Muscle of arm (tissue), 12 donors: ENCODE results near the gene PLEKHH1. TPM values are rescaled to one million over a fixed set of nuclear protein-coding genes. Genes with fewer than 3 reads are reported as not detected.

Experiments
- DNase-seq: peaks from one replicate; pipeline ENCODE4 v3.0.0-alpha.2; 2013
- polyA plus RNA-seq, 12 donors: library from polyadenylated mRNA; unstranded; fragments of 120-200 nt; gene quantifications; one replicate each; pipeline ENCODE4 v1.2.1, GENCODE V29; 2013; ENCODE audit not compliant: insufficient read length in 12 of 12

The PLEKHH1 gene
- polyA plus RNA-seq, 12 donors, result 1.00 to 13.1 (median 1.7) TPM; not detected in 1

GRCh38 chr14:67505254-67505653 lies 27.8 kb upstream of the PLEKHH1 start:
- no peak for DNase-seq

DNA sequence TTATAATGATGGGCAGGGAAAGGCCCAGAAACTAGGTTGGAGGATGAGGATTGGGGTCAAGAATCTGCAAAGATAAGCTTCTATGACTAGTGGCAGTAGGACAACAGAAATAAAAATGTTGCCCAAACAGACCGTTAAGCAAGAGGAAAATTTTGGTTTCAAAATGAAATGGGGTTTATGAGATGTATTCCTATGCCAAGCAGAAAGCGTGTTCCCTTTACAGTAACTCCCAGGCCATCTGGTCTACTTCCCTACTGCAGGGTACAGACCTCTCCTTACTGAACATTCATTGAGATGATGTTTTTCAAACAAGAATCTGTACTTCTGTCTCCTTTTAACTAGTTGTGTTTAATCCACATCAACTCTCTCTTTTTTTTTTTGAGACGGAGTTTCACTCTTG lies 24.1 kb upstream of the PLEKHH1 start:
- DNase-seq, result no peak

- no peak for DNase-seq
Observed at GRCh38 chr14:67510121-67510520, 23.0 kb upstream of the PLEKHH1 start.

DNA sequence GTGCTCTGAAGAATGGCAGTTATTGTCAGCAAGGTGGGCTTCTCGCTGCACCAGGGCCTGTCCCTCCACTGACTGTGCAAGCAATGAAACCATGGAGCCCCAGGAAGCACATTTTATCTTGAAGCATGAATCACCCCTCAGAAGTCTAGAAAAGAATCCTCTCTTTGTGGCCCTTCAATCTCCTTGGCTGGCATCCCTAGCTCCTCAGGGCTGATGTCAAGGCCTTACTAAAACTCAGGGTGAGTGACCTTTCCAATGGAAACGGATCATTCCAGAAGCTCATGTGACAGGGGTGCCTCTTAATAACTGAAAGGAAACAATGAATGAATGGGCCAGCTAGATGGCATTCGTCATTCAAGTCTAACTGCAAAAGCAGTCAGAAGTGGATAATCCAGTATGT lies 22.3 kb upstream of the PLEKHH1 start:
- DNase-seq, result no peak

DNA sequence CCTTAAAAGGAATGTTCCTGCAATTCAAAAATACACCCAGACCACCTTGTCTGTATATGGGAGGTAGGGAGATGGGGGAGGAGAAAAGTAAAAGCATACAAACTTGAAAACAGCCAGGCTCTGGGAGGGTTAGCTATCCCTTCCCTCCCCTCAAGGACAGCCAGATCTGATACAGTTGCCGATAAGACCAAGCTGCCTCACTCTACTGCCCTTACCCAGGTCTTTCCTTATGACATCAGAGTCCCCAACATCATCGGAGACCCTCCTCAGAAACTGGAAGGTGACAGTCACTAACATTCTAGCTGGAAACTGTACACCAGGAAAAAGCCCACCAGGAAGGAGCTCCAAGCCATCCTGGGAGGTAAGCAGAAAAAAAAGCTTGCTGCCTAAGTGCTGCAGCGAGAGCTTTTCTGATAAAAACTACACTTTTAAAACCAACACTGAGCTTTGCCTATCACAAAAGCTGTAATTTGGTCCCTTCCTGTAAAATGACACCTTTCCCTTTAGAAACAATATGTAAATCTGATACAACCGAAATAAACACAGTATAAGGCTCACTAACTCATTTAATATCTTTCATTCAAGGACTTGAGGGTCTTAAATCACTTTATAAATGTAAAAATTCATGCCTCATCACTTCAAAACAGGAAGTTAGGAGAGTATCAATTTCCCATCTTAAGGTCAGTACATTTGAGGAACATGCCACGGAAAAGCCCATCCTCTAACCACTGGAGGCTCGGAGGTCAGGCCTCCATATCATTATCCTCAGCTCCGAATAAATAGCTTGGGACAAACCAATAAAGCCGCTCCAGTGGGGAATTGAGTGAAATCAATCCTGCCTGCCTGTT lies 20.4 kb upstream of the PLEKHH1 start:
- DNase-seq, result no peak

- DNase-seq, result no peak
Observed at GRCh38 chr14:67513631-67514108, 19.4 kb upstream of the PLEKHH1 start.

DNA sequence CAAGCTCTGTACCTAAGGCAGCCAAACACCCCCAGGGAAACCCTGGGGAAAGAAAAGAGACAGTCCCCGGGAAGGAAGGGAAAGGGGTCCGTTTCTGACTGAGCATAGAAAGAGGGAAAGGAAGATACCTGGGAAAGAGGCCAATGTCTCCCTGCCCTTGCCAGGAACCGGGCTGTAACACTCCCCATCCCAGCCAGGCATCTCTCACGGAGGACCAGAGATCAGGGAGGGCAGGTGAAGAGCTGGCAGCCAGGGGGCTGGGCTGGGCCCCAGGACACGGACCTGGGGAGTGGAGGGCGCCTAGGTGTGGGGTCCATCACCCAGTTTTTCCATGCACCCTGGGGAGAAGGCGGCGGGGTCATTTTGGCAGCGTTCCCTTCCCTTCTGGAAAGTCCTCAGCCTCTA lies 18.9 kb upstream of the PLEKHH1 start:
- peak; percentile 66 for DNase-seq

DNA sequence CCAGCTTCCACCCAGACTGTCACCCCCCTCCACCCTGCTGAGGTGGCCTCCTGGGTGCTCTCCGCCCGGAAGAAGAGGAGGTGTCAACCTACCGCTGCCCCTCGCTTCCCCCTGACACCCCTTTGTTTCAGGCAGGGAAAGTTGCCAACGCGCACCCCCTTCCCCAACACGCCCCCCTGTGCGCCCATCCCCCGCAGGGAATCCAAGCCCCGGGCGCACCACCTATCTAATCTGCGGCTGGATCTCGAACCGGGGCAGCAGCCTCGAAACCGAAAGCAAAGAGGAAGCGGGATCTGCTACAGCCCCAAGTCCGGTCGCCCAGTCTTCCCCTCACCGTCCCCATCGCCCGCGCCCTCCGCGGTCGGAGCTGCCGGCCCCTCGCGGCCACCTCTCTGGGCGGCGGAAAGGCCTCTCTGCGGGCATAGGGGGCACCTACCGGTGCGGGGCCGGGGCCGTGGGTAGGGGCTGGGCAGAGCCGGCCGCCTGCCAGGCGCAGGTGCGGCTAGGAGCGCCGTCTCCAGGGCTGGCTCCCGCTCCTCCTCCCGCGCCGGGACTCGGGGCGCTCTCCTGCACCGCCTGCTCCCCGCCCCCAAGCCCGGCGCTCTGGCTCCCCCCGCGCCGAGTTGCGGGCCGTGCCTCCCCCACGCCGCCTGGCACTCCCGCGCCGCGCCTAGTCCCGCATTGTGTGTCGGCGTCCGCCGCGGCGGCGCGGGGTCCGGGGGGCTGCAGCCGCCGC lies 18.3 kb upstream of the PLEKHH1 start:
- DNase-seq, result peak; percentile 25

DNA sequence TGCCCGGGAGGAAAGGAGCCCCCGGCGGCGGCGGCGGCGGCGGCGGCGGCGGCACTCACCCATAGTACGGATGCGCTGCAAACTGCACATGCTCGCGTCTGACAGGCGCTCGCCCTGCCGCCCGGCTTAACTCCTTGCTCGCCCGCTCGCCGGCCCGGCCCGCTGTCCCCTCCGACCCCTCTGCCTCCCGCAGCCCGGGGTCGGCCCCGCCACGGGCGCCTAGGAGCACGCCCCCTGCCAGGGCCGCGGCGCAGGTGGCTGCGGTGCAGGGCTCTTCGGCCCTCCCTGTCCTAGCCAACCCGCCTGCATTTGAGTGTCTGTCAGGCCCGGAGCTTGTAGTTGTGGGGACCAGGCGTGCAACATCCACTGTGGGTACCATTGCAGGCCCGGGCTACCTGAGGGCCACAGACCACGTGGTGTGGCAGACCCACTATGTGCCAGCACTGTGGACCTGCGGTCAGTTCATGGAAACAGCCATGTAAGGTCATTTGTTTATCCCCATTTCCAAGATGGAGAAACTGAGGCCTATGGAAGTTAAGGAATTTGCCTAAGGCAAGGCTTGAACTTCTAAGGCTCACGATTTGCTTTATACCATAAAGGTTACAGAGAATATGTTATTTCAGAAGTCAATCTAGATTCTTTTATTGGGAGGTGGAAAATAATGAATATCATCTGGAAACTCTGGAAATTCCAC lies 17.6 kb upstream of the PLEKHH1 start:
- DNase-seq, result no peak

DNA sequence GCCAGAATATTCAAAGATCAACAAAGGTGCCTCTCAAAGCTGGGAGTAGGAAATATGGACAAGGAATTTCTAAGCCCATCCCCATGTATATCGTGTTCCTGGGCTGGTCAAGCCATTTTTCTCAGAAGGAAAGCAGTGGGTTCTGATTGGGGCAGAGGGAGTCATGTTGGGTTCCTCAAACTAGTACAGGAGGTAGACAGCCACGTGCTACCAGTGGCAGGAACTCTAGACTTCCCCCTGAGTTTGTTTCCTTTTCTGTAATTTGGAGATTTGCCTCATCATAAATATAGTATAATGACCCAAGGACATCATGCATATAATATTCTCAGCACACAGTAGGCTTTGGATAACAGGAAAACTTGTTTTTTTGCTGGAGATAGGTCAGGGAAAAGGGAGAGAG lies 16.4 kb upstream of the PLEKHH1 start:
- no peak for DNase-seq

GRCh38 chr14:67517083-67517482 lies 16.0 kb upstream of the PLEKHH1 start:
- no peak for DNase-seq

GRCh38 chr14:67519406-67519805 lies 13.7 kb upstream of the PLEKHH1 start:
- no peak for DNase-seq

- no peak for DNase-seq
Observed at GRCh38 chr14:67520482-67520881, 12.6 kb upstream of the PLEKHH1 start.

GRCh38 chr14:67522270-67522669 lies 10.8 kb upstream of the PLEKHH1 start:
- DNase-seq, result no peak

DNA sequence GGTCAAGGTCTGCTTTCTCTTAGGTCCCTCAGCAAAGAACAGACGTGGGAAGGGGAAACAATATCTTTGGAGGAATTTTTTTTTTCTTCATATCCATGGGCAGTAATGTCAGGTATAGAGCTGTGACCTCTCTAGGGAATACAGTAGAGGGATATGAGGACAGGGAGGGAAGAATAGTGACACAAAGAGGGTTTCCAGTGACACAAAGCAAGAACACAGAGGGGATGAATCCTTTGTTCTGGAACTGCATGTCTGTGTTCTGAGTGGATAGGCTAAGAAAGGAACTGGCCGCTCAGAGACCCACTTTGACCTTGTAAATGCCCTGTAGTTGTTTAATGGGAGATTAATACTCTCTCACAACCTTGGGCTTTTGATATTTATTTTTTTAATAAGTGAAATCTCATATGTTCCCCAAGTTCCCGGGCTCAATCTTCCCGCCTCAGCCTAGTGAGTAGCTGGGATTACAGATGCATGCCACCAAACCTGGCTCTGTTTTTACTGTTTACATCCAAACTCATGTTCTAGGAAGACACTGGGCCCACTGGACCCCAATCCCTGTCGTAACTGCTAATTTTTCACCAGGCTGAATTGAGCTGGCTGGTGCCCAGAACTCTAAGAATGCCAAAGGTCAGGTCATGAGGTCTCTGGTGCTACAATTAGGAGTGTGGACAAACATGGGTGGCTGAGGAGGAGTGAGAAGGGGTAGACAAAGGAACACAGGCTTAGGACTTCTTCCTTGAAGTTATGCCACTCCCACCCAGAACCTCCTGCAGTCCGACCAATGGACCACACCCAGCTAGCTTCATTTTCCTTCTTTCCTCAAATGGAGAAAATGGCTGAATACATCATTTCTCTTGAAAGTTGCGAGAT lies 9.1 kb upstream of the PLEKHH1 start:
- DNase-seq, result no peak

- DNase-seq, result no peak
Observed at GRCh38 chr14:67524634-67524963, 8.5 kb upstream of the PLEKHH1 start.

DNA sequence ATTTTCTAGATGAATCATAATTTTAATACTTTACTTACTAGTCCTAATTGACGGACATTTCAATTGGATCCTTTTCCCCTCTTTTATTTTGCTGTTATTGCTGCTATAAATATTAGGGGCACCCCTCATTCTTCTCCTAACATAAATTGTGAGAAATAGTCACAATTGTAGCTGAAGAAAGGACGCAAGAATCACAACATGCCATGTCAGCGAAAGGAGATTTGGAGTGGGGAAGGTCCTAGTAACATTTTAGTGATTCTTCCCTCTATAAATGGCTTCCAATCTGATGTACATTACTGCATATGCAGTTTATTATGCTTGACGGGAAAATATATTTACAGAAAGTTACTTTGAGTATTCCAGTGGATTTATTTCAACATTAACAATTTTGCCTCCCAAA lies 7.7 kb upstream of the PLEKHH1 start:
- no peak for DNase-seq

- no peak for DNase-seq
Observed at GRCh38 chr14:67526181-67526580, 6.9 kb upstream of the PLEKHH1 start.

DNA sequence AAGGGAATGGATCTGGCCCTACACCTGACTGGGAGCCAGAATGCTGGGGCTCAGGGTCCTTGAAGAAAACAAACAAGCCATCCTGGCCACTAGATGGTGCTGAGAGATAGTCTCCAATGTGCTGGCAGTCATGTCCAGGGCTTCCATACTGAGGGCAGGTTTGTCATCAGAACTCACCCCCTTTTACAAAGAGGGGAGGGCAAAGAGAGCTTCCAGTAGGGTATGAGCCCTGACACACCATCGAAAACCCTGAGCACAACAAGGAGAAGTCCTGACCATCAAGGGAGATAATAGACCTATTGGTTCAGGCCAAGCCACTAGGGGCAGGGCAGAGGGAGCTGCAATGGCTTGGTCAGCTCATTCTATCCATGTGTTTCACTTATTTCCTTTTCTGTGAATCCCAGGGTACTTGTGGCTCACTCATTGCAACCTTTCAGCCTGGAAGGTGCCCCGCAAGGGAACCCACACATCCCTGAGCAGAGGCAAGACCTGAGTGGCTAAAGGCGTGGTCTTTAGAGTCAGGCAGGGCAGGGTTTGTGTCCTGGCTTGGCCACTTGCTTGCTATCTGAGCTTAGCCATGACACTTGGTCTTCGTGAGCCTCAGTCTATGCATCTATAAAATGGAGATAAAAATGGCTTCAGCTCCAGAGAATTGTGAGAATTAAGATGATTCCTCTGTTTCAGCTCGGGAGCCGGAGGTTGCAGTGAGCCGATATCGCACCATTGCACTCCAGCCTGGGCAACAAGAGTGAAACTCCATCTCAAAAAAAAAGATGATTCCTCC lies 6.2 kb upstream of the PLEKHH1 start:
- DNase-seq, result peak; percentile 22

DNA sequence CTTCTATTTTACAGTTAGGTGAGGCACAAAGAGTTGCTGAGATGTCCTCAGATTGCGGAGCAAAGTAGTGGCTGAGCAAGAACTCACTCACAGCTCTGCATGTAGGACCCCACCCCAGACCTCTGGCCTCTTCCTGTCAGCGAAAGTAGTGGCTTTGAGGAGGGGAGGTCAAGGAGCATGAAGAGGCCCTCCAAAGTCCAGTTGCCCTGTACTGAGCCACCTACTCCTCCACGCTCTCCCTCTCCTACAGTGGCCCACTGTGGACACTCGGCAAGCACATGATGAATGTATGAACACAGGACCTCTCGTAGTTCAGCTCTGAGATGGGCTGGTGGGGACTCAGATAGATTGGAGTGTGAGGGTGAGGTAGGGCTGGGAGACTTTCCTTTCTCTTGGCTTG lies 5.3 kb upstream of the PLEKHH1 start:
- no peak for DNase-seq

DNA sequence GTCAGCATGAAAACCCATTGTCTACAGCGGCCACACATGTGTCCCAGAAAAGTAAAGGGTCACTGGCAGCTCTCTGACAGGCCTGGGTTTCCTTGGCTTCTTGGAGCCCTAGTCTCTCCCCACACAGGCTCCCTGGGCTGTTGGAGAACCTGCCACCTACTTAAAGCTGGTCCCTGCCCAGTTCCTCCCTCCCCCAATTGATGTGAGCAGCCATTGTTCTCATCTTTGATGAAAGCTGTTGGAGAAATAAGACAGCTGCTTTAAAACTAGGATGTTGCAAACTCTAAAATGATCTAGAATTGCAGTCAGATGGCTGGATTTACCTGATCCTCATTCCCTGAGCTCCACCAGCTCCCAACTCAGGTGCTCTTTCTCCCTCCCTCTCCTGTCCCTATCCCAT lies 4.8 kb upstream of the PLEKHH1 start:
- no peak for DNase-seq
